Fibroblast of the conjunctiva (primary cell): Measurements from ENCODE around the gene QRSL1.
"Not testable (repeated sequence)": the region's sequence is repeated elsewhere in the genome, so short reads cannot be mapped to it uniquely, and the experiment has no call there.

Experiments
- DNase-seq: peaks from one replicate; pipeline ENCODE4 v3.0.0-alpha.2; 2010; ENCODE audit warnings: low read depth

The QRSL1 gene, protein sequence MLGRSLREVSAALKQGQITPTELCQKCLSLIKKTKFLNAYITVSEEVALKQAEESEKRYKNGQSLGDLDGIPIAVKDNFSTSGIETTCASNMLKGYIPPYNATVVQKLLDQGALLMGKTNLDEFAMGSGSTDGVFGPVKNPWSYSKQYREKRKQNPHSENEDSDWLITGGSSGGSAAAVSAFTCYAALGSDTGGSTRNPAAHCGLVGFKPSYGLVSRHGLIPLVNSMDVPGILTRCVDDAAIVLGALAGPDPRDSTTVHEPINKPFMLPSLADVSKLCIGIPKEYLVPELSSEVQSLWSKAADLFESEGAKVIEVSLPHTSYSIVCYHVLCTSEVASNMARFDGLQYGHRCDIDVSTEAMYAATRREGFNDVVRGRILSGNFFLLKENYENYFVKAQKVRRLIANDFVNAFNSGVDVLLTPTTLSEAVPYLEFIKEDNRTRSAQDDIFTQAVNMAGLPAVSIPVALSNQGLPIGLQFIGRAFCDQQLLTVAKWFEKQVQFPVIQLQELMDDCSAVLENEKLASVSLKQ

DNA sequence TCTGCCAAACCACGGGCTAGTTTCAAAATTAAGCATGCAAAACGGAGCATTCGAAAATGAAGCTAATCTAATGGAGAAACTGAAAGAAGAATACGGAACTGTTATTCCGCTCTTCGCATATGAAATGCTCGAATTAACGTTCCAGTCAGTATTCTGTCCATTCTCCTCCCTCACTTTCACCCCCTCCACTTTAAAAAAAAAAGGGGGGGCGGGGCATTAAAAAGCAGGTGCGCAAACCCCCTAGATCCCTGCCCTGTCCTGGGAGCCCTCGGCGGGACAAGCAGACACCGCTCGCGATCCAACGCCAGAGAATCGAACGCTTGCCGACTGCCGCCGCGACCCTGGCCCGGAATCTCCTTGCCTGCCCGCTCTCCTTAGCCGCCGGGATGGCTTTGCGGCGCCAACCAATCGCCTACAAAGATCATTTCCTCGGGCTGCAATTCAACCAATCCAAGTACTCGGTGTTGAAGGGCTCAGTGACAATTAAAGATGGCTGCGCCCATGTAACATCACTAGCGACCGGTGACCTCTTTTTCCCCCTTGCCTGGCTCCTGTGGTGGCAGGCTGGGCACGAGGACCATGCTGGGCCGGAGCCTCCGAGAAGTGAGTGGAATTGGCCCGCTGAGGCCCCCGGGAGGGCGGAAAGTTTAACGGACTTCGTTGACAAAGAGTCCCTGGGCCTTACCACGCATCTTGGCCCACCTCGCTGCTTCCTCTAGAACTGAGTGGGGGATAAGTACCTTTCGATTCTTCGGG lies at the start of gene QRSL1, which contains the start of gene RTN4IP1:
QRSL1 (plus strand) TSS at position 476 of the 756 bp plus-strand sequence; CDS start at position 580, 104 bp downstream.
RTN4IP1 (minus strand) TSS at position 396 of the 756 bp plus-strand sequence. CDS start 477 bp downstream, outside the sequence.
- DNase-seq: peak; percentile 77

DNA sequence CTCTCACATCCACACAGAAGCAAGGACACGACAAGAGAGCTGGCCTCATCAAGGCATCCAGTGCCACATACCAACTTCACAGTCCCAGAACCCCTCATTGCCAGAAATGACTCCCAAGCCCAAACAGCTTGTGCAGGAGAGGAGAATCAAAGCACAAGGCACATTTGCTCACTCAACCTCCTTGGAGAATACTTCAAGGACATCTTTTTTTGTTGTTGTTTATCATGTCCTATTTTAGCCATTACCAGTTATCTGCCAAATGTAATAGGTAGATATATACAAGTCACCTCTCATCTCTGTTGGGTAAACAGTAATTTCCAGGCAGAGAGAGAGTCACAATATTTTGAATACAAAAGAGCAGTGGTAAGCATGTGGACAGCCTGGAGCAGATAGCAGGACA lies 47.9 kb upstream of the QRSL1 start:
- DNase-seq: no peak

DNA sequence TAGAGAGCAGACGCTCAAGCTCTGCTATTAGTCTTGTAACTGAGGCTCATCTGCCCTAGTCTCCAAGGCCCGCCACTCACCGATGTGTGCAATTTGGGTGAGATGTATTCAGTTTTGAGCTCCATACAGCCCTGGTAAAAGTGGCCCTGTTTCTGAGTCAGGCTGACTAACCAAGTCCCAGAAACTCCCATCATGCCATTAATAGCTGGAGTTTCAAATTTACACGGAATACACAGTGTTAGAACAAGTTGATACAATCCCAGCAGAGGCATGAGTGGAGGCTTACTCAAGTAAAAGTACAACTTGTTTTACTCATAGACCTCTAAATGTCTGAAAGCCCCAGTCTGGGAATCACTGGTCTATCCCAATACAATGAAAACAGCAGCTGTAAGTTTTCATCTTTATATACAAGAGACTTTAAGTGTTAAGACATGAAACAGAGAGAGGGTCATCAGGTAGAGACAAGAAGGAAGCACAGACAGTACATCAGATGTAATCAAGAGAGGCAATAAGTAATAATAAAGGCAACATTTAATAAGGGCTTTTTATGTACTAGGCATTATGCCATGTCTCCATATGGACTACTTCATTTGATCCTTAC lies 42.5 kb upstream of the QRSL1 start:
- no peak for DNase-seq

DNA sequence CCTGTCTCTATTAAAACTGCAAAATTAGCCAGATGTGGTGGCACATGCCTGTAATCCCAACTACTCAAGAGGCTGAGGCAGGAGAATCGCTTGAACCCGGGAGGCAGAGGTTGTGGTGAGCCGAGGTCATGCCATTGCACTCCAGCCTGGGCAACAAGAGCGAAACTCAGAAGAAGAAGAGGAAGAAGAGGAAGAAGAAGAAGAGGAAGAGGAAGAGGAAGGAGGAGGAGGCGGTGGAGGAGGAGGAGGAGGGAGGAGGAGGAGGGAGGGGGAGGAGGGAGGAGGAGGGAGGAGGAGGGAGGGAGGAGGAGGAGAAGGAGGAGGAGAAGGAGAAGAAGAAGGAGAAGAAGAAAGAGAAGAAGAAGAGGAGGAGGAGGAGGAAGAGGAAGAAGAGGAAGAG lies 40.4 kb upstream of the QRSL1 start:
- not testable (repeated sequence) for DNase-seq

DNA sequence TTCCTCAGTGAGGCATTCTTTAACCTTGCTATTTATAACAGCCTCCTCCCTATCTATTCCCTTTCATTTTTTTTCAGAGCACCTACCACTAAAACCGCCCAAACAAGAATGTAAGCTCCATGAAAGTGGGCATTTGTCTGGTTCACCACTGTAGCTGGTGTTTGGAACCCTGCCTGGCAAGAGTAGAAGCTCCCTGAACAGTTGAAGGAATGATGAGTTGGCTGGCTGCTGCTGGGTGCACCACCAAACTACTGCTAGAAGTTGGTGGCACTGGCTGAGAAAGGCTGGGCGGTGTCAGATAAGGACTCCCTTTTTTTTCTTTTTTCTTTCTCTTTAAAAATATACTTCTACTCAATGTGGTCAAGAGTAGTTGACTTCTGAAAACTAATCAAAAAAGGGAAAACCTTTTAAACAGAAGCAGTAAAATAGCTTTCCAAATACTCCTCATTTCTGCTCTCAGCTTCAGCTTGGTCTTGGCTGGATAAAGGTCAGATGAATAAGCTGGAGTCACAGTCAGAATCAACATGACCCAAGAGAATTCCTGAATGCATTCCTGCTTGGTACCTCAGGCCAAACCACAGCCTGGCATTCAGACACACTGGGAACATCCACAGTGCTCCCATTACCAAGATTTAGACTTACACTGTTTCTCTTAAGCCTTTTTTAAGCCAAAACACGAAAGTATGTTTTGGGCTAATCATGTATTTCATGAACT lies 38.1 kb upstream of the QRSL1 start:
- peak; percentile 18 for DNase-seq

DNA sequence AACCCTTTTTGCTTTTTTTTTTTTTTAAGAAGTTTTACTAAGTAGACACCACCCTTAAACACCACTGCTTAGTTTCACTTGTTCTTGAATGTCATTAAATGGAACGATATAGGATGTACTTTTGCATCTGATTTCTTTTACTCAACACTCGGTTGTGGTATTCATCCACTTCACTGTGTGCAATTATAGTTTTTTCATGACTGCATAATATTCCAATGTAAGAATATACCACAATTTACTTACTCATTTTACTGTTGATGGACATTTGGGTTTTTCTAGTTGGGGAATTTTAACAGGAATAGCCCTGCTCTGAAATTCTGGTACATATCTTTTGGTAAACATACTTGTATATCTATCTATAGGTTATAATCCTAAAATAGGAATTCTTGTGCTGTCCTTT lies 29.9 kb upstream of the QRSL1 start:
- DNase-seq: no peak

DNA sequence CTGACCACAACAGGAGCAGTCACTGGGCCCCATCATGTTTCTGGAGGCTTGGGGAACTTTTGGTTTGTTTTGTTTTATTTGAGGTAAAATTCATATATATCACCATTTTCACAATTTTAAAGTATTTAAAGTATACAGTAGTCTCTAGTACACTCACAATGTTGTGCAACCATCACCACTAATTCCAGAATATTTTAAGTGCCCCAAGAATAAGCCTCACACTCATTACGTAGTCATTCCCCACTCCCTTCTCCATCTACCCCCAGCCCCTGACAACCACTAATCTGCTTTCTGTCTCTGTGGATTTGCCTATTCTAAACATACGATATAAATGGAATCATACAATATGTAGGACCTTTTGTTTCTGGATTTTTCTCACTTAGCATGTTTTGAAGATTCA lies 29.0 kb upstream of the QRSL1 start:
- no peak for DNase-seq

DNA sequence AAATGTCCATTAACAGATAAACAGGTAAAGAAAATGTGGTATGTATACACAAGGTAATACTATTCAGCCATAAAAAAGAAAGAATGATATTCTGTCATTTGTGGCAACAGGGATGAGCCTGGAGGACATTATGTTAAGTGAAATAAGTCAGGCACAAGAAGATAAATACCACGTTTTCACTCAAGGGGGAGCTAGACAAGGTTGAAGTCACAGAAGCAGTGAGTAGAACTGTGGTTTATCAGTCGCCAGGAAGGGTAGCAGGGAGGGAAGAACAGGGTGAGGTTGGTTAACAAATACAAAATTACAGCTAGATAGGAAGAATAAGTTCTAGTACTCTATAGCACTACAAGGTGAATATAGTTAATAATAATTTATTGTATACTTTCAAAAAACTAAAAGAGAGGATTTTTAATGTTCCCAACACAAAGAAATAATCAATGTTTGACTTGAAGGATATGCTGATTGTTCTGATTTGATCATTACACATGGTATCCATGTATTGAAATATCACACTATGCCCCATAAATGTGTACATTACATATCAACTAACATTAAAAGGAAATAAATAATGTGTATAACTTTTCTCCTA lies 21.2 kb upstream of the QRSL1 start:
- DNase-seq: no peak

DNA sequence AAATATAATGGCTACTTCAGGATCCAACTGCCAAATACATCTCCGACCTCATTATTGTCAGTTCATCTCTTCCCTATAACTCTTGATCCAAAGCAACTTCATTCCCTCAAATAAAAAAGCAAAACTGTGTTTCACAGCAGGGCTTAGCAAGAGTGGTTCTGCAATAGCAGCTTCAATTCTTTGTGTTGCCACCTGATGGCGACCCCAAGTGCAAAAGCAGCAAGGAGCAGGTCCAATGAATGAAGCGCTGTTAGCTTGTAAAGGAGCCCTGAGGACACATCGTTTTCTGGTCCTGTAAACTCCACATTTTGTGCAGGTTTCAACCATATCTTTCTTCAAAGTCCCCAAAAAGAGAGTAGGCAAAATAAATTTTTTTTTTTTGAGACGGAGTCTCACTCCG lies 19.7 kb upstream of the QRSL1 start:
- DNase-seq: no peak

DNA sequence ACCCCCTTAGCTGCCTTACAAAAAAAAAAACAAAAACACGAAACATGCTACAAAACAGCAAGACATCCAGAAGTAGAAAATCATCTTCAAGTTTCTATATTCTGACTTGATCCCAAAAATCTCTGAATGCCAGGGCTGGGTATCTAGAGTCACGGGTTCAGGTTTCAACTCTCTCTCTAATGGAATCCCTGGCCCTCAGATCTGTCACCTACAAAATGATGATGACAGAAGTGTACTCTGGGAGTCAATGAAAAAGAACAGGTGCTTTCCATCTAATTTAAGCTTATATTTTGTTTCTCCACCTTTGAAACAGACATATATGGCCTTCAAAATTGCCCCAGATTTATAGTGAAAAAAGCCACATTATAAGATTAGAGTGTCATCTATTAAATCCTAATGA lies 18.3 kb upstream of the QRSL1 start:
- no peak for DNase-seq

DNA sequence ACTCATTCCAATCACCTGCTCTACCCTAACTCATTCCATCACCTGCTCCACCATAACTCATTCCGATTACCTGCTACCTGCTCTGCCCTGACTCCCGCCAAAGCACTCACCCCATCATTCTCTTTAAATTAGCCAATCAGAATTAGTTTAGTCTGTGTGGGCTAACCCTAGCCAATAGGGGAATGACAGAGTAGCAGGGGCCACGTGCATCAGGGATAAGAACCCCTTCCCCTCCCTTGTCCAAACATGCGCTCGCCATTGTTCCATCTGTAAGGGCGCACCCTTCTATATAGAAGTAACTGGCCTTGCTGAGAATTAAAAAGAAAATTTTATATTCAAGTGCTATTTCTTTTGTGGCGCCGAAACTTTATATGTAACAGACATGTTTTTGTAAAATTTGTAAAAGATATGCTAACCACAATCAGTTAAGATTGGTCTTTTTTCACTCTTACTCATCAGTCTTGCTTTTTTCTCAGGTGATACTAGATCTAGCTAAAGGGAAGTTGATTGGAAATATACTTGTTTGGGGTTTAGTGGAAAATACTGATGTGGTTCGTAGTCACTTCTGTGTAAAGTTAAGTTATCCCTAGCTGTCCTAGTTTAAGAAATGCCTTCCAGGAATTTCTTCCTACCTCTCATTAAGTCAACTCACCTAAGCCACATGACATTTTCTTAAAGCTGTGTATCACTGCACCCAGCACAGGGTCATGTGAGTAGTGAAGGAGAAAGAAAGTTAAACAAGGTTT lies 16.5 kb upstream of the QRSL1 start:
- no peak for DNase-seq

DNA sequence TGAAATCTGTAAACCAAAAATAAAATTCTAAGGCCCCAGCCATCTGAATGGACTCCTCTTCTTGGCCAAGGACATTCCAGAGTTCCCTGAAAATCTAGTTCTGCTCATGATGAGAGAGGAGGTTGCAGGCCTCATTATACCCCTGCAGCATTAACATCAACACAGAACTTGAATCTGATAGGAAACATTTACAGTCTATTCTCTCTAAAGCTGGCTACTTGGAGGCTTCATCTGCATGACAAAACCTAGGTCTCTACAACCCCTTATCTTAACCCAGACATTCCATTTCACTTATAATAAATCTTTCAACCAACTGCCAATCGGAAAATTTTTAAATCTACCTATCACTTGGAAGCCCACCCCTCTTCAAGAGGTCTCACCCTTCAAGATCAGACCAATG lies 15.8 kb upstream of the QRSL1 start:
- DNase-seq: no peak

DNA sequence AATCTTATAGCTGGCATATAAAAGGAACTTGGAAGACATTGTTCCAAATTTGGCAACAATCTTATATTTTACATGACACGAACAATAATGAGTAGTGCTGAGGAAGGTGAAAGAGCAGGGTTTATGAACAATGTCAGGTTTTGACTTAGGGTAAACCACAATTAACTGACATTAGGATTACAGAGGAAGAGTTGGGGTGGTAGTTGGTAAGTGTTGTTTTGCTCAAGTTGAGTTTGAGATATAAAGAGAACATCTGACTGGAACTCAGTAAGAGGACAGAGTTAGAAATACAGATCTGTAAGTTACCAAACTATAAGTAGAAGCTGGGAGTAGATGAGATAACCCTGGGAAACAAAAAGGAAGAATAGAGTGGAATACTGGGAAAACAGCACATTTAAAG lies 15.2 kb upstream of the QRSL1 start:
- no peak for DNase-seq

DNA sequence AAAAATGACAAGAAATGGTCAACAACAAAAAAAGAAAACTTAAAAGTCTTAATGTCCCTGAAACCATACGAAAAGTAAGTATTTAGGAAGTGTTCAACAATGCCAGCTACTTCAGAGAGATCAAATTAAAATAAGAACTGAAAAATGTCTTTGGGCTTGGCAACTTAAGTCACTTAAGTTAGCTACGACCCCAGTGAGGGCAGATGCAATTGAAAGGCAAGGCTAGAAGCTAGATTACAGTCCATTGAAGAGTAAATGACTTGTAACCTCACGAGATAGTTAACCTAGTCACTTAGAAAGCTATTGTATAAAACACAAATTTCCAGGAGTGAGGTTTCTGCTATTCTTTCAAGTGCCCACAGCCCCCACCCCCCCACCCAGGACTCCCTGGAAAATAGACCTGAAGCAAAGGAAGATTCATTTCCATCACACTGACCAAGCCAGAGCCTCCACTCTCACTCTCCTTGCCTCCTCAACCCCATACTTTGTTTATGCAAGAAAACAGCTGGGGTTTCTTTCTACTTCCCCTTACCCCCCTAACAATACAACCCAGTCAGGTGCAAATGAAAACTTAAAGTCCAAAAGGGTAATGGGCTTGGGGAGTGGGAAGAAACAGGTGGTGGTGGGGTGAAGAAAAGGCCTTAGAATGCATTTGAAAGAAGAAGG lies 14.7 kb upstream of the QRSL1 start:
- no peak for DNase-seq

DNA sequence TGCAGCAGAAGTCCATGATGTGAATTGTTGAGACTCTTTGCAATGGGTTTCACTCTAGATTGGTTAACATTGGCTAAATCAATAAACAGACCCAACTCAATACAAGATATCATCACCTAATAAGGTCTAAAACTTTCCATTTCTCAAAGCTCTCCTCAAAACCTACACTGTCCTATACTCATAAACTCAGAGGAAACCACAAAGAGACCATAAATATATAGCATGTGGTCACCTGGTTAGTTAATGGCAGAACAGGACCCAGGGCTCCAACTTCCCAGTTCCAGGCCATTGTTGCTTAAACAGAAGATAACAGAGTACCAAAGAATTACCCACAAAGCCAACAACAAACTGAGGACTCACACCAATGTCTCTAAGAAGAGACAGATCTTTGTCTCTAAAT lies 12.1 kb upstream of the QRSL1 start:
- DNase-seq: no peak

DNA sequence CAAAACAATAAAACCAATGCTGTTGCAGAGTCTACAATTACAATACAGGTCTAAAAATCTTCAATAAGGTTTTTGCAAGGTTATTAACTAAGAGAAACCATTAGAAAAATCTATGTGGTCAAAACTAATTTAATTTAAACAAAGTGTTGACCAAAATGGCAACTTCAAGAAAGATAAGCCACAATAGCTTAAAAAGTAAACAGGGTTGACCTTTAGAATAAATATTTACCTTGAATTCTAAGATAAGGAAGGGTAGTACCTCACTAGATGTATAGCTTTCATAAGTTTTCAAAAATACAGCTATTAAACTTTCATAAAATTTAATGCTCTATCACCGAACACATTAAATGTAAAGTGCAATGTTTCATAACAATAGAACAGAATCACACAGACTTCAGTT lies 11.5 kb upstream of the QRSL1 start:
- DNase-seq: no peak

DNA sequence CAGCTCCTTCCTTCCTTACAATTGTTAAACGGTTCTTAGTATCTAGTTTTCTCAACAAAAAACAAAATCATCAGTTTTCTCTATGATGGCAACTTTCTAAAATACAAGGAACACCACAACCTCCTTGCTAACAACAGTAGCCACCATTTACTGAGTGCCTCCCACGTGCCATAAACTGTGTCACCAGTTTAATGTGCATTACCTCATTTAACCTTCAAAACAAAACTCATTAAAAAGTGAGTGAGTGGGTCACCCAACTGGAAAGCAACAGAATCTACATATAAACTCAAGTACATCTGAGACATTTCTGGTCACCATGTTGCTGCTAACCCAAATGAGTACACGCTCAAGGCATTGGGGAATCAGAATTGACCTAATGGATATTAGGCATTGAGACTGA lies 11.1 kb upstream of the QRSL1 start:
- no peak for DNase-seq

DNA sequence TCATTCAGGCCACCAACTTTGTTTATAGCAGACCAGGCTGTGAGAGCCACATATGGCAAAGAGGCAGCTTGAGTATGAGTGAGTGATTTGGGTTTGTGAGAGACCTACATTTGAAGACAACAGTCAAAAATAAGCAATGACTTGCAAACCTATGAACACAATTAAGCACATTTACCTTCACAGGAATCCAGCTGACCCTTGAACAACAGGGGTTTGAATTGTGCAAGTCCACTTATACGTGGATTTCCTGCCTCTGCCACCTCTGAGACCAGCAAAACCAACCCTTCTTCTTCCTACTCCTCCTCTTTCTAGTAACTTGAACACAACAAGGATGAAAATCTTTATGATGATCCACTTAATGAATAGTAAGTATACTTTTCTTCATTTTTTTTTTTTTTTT lies 10.2 kb upstream of the QRSL1 start:
- DNase-seq: no peak

DNA sequence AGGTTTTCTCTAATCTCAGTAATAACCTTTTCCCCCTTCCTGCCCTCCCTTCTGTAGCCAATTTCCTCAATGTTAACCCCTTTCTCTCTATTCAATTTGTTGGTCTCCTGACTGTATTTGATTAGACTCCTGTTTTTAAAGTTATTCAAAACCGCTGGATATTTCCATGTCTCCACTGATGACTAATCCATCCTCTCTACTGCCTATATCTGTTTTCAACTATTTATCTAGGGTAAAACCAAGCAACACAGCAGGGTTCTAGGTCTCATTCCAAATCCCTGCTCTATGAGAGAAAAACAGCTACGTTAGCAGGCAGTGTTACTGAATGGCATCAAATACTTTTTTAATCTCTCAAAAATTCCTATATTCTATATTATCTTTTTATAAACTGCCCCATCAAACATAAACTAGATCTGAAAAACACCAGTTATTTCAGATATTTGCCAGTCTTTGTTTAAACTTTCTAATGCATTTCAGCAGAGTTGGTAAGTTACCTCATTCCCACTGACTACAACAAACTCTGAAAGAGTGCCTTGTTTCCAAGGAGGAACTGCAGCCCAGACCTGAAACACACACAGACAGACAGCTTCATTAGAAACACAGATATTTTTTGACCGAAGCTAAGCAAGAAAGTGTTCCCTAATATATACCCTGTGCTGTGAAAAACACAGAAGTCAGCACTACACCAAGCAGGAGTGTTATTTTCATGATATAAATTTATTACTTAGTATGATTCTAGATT lies 8.3 kb upstream of the QRSL1 start:
- DNase-seq: peak; percentile 36

DNA sequence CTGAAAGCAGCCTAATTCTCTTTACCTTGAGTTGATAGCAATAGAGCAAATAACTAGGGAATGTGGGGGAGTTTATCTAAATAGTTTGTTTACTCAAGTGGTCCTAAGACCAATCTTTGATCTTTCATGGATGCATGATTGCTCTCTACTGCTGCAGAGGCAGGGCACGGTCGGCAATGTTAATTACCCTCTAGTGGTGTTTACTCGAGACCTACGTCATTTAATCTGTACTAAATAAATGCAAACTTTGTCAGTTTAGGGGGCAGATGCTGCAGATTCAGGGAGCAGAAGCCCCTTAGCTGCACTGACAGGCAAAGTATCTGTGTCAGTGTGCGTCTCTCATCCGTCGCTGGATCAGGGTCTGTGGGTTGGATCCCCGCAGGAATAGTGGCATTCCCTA lies 7.0 kb upstream of the QRSL1 start:
- DNase-seq: no peak
